ENCODE measurements around the gene MMP23B.

DNA sequence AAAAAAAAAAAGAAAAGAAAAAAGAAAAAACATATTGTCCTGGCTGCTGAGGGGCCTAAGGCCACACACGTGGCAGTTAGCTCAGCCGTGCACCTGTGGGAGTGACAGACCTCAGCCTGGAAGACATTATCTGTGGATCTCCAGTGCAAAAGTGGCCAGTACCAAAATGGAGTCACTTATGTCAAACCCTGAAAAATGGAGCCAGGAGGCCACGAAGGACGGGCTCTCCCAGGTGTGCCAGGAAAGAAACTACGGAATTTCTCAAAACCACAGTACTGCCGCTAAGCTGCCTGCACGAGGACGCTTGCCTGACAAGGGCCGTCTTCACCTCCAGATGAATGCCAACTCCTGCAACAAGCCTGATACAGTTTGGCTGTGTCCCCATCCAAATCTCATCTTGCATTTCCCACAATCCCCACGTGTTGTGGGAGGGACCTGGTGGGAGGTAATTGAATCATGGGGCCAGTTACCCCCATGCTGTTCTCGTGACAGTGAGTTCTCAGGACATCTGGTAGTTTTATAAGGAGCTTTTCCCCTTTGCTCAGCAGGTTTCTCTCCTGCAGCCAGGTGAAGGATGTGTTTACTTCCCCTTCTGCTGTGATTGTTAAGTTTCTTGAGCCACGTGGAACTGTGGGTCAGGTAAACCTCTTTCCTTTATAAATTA, 22.0 kb upstream of the MMP23B start:
- TF ChIP-seq, protein P1, sequence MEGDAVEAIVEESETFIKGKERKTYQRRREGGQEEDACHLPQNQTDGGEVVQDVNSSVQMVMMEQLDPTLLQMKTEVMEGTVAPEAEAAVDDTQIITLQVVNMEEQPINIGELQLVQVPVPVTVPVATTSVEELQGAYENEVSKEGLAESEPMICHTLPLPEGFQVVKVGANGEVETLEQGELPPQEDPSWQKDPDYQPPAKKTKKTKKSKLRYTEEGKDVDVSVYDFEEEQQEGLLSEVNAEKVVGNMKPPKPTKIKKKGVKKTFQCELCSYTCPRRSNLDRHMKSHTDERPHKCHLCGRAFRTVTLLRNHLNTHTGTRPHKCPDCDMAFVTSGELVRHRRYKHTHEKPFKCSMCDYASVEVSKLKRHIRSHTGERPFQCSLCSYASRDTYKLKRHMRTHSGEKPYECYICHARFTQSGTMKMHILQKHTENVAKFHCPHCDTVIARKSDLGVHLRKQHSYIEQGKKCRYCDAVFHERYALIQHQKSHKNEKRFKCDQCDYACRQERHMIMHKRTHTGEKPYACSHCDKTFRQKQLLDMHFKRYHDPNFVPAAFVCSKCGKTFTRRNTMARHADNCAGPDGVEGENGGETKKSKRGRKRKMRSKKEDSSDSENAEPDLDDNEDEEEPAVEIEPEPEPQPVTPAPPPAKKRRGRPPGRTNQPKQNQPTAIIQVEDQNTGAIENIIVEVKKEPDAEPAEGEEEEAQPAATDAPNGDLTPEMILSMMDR (conservative IDR thresholded peaks at IDR 0.05; ENCODE audit: low read length), result no peak
- no peak for TF ChIP-seq EZH2phosphoT487 (IDR thresholded peaks at IDR 0.05; ENCODE audit: borderline replicate concordance)

Data from Loucy (cell line).